ENCODE measurements around the gene RAD17. TPM values are rescaled to one million over a fixed set of nuclear protein-coding genes. Genes with fewer than 3 reads are reported as not detected.
"Not testable (repeated sequence)": the region's sequence is repeated elsewhere in the genome, so short reads cannot be mapped to it uniquely, and the experiment has no call there.

RAD17 gene
- 35.7 TPM for polyA plus RNA-seq (2012; ENCODE audit: missing spikeins)

- TF ChIP-seq TAF1 (IDR thresholded peaks at IDR 0.05; ENCODE audit: borderline replicate concordance, low read depth, low read length) (peak; percentile 82), POLR2A (IDR thresholded peaks at IDR 0.05; ENCODE audit: low read depth, low read length) (peak; percentile 91), POLR2AphosphoS5 (IDR thresholded peaks at IDR 0.05; ENCODE audit: low read depth, low read length) (peak; percentile 90)
- peak; percentile 74 for DNase-seq (ENCODE audit: insufficient read length)
- FAIRE-seq = peak; percentile 97
These were observed at the start of gene RAD17, which contains the start of the genes AK6 and TAF9 for GRCh38 chr5:69369340-69370121. Gene RAD17 (plus strand): TSS chr5:69369818. CDS start chr5:69372209, 2,391 bp downstream. Gene AK6 (minus strand): TSS chr5:69369520. CDS start chr5:69369490, 30 bp downstream. Gene TAF9 (minus strand): TSS chr5:69369520. CDS start chr5:69365737, 3,783 bp downstream.

- FAIRE-seq (no peak), DNase-seq (ENCODE audit: insufficient read length) (no peak)
- no peak for TF ChIP-seq POLR2A (IDR thresholded peaks at IDR 0.05; ENCODE audit: low read depth, low read length)
- TF ChIP-seq TAF1 (IDR thresholded peaks at IDR 0.05; ENCODE audit: borderline replicate concordance, low read depth, low read length) = no peak
- no peak for TF ChIP-seq POLR2AphosphoS5 (IDR thresholded peaks at IDR 0.05; ENCODE audit: low read depth, low read length)
These were observed 43.3 kb upstream of the RAD17 start for GRCh38 chr5:69326365-69326764.

- DNase-seq (ENCODE audit: insufficient read length) (no peak), FAIRE-seq (no peak)
- TF ChIP-seq TAF1 (IDR thresholded peaks at IDR 0.05; ENCODE audit: borderline replicate concordance, low read depth, low read length) (no peak), POLR2A (IDR thresholded peaks at IDR 0.05; ENCODE audit: low read depth, low read length) (no peak), POLR2AphosphoS5 (IDR thresholded peaks at IDR 0.05; ENCODE audit: low read depth, low read length) (no peak)
These were observed 39.6 kb upstream of the RAD17 start for GRCh38 chr5:69329905-69330489.

- no peak for FAIRE-seq
These were observed 37.8 kb upstream of the RAD17 start for GRCh38 chr5:69331528-69332445.

GRCh38 chr5:69333668-69334315, 35.8 kb upstream of the RAD17 start:
- not testable (repeated sequence) for FAIRE-seq; DNase-seq (ENCODE audit: insufficient read length)

More at GRCh38 chr5:69331528-69332445, 37.8 kb upstream of the RAD17 start:
- DNase-seq (ENCODE audit: insufficient read length) = no peak
- no peak for TF ChIP-seq POLR2AphosphoS5 (IDR thresholded peaks at IDR 0.05; ENCODE audit: low read depth, low read length)
- TF ChIP-seq TAF1 (IDR thresholded peaks at IDR 0.05; ENCODE audit: borderline replicate concordance, low read depth, low read length) = no peak
- TF ChIP-seq POLR2A (IDR thresholded peaks at IDR 0.05; ENCODE audit: low read depth, low read length) = no peak

GRCh38 chr5:69334793-69335268, 34.8 kb upstream of the RAD17 start:
- DNase-seq (ENCODE audit: insufficient read length) (peak; percentile 40), FAIRE-seq (no peak)
- no peak for TF ChIP-seq POLR2A (IDR thresholded peaks at IDR 0.05; ENCODE audit: low read depth, low read length)
- no peak for TF ChIP-seq TAF1 (IDR thresholded peaks at IDR 0.05; ENCODE audit: borderline replicate concordance, low read depth, low read length)
- no peak for TF ChIP-seq POLR2AphosphoS5 (IDR thresholded peaks at IDR 0.05; ENCODE audit: low read depth, low read length)

GRCh38 chr5:69335341-69335935, 34.2 kb upstream of the RAD17 start:
- FAIRE-seq = no peak
- no peak for DNase-seq (ENCODE audit: insufficient read length)
- no peak for TF ChIP-seq POLR2A (IDR thresholded peaks at IDR 0.05; ENCODE audit: low read depth, low read length)
- TF ChIP-seq TAF1 (IDR thresholded peaks at IDR 0.05; ENCODE audit: borderline replicate concordance, low read depth, low read length) = no peak
- no peak for TF ChIP-seq POLR2AphosphoS5 (IDR thresholded peaks at IDR 0.05; ENCODE audit: low read depth, low read length)

GRCh38 chr5:69341520-69342161, 28.0 kb upstream of the RAD17 start:
- TF ChIP-seq TAF1 (IDR thresholded peaks at IDR 0.05; ENCODE audit: borderline replicate concordance, low read depth, low read length) = no peak
- no peak for TF ChIP-seq POLR2A (IDR thresholded peaks at IDR 0.05; ENCODE audit: low read depth, low read length)
- no peak for TF ChIP-seq POLR2AphosphoS5 (IDR thresholded peaks at IDR 0.05; ENCODE audit: low read depth, low read length)
- FAIRE-seq = no peak
- DNase-seq (ENCODE audit: insufficient read length) = no peak

GRCh38 chr5:69343083-69343482, 26.5 kb upstream of the RAD17 start:
- TF ChIP-seq POLR2AphosphoS5 (IDR thresholded peaks at IDR 0.05; ENCODE audit: low read depth, low read length) (no peak), TAF1 (IDR thresholded peaks at IDR 0.05; ENCODE audit: borderline replicate concordance, low read depth, low read length) (no peak), POLR2A (IDR thresholded peaks at IDR 0.05; ENCODE audit: low read depth, low read length) (no peak)
- FAIRE-seq (no peak), DNase-seq (ENCODE audit: insufficient read length) (no peak)

GRCh38 chr5:69350664-69351063, 19.0 kb upstream of the RAD17 start:
- DNase-seq (ENCODE audit: insufficient read length) (no peak), FAIRE-seq (no peak)
- TF ChIP-seq POLR2A (IDR thresholded peaks at IDR 0.05; ENCODE audit: low read depth, low read length) = no peak
- no peak for TF ChIP-seq TAF1 (IDR thresholded peaks at IDR 0.05; ENCODE audit: borderline replicate concordance, low read depth, low read length)
- no peak for TF ChIP-seq POLR2AphosphoS5 (IDR thresholded peaks at IDR 0.05; ENCODE audit: low read depth, low read length)
